BE2C (cell line): ENCODE data around the gene ARX.

Source experiments
- DNase-seq: peaks from one replicate; pipeline ENCODE4 v3.0.0-alpha.2; 2020
- H3K27me3 ChIP-seq: fragments of 250-450 bp; sonication (Bioruptor Pico); 2 replicates; pipeline ENCODE4 v1.5.1; 2020; ENCODE audit warnings: mild to moderate bottlenecking
- H3K36me3 ChIP-seq: fragments of 250-450 bp; sonication (Bioruptor Pico); 2 replicates; pipeline ENCODE4 v1.5.1; 2020; ENCODE audit warnings: mild to moderate bottlenecking
- H3K4me1 ChIP-seq: fragments of 250-450 bp; sonication (Bioruptor Pico); 2 replicates; pipeline ENCODE4 v1.5.1; 2020
- H3K4me3 ChIP-seq: 2 replicates; pipeline ENCODE4 v1.5.1; 2011; ENCODE audit warnings: low read depth, low read length
- H3K9me3 ChIP-seq: fragments of 250-450 bp; sonication (Bioruptor Pico); 2 replicates; pipeline ENCODE4 v1.5.1; 2020
- CTCF ChIP-seq: IDR thresholded peaks from 2 replicates; pipeline ENCODE4 v1.5.1; 2012; ENCODE audit warnings: mild to moderate bottlenecking, low read depth, low read length

The ARX gene

DNA sequence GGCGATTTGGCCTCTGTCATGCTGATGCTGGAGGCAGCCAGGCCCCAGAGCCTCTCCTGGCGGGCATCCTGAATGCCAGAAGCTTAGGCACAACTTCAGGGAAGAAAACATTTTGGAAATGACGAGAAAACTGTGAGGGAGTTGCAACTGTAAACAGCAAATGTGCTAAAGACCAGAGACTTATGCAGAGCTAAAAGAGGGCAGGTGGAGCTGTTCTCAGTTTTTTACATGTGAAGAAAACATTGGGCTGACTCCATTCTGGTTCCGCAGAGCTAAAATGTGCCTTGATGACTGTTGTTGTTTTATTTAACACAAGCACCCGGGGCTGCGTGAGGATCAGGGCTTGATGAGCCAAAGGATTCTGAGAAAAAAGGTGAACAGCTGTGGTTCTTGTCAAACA lies 10.8 kb upstream of the ARX start:
- Histone ChIP-seq H3K36me3 (no peaks in the 10 kb centered on the region), H3K9me3 (no peaks in the 10 kb centered on the region), H3K27me3 (peaks cover 41% of the 10 kb centered on the region), H3K4me3 (no peak overlapping the region), H3K4me1 (no peaks in the 10 kb centered on the region)
- TF ChIP-seq CTCF: no peak
- DNase-seq: no peak

DNA sequence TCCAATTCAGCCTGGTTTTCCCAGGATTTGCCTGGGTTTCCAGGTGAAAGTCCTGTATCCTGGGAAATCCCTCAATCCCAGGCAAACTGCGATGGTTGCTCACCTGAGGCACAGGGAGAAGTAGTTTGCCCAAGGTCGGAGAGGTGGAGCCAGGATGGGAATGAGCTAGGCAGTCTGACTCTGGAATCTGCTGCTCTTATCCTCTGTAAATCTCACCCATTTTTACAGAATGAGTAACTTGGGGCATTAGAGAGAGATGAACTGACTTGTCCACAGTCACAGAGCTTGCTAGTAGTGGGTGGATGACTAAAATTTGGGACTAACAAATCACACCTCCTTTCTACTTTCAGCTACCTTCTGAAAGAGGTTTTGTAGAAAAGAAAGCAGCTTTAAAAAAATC lies 9.8 kb upstream of the ARX start:
- DNase-seq: no peak
- no peak overlapping the region for H3K4me3 ChIP-seq
- H3K27me3 ChIP-seq: peaks cover 51% of the 10 kb centered on the region
- H3K9me3 ChIP-seq: no peaks in the 10 kb centered on the region
- TF ChIP-seq CTCF: no peak
- no peaks in the 10 kb centered on the region for H3K36me3 ChIP-seq
- H3K4me1 ChIP-seq: no peaks in the 10 kb centered on the region

DNA sequence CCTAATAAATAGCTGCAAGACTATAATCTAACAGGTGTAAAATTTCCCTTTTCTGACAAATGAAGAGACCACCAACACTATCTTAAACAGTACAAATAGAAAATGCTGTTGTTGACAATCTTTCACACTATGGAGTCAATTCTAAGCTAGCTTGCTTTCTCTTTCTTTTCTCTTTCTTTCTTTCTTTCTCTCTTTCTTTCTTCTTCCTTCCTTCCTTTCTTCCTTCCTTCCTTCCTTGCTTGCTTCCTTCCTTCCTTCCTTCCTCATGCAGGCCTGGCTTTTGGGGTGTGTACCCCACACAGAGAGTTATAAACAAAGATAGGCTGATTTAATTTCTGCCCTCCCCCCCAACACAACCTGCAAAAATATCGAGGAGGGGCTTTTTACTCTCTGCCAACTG lies 8.1 kb upstream of the ARX start:
- Histone ChIP-seq H3K36me3 (no peaks in the 10 kb centered on the region), H3K27me3 (peaks cover 66% of the 10 kb centered on the region), H3K9me3 (no peaks in the 10 kb centered on the region), H3K4me3 (no peak overlapping the region), H3K4me1 (no peaks in the 10 kb centered on the region)
- no peak for DNase-seq
- TF ChIP-seq CTCF: no peak

DNA sequence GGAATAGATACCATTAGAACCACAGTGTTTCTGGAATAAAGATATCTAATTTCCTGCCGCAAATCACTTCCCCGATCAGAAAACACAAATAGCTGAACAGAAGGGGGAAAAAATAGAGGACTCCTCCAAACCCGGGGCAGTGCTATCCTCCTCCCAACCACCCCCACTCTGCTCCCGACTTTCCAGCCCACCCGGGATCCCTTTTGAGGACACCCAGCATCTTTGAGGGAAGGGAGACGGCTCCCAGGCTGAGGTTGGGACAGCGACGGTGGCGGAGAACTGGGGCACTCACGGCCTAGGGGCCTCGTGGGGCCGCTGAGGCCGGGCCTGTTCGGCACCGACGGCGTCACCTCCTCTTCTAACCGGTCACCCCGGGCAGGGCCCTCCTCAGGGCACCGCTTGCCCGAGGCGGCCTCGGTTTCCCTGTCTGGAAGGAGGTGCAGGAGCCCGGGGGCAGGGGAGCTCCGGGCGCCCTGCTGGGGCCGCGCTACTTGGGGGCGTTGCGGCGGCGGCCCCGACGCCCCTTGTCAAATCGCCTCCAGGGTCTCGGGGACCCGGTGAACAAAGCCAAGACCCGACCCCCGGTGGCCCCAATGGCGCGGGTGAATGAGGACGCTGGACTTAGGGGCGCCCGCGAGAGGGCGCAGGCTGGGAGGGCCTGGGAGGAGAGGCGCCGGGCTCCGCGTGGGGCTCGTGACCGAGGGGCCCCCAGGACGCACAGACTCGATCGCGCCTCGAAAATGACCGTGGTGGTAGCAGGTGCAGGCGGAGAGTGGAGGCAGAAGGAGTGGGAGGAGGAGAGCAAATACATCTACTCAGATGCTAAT lies 6.9 kb upstream of the ARX start:
- peak; percentile 35 for TF ChIP-seq CTCF
- Histone ChIP-seq H3K36me3 (no peaks in the 10 kb centered on the region), H3K27me3 (peaks cover 74% of the 10 kb centered on the region), H3K4me3 (peak overlapping the region; percentile 23), H3K9me3 (no peaks in the 10 kb centered on the region), H3K4me1 (no peaks in the 10 kb centered on the region)
- no peak for DNase-seq

DNA sequence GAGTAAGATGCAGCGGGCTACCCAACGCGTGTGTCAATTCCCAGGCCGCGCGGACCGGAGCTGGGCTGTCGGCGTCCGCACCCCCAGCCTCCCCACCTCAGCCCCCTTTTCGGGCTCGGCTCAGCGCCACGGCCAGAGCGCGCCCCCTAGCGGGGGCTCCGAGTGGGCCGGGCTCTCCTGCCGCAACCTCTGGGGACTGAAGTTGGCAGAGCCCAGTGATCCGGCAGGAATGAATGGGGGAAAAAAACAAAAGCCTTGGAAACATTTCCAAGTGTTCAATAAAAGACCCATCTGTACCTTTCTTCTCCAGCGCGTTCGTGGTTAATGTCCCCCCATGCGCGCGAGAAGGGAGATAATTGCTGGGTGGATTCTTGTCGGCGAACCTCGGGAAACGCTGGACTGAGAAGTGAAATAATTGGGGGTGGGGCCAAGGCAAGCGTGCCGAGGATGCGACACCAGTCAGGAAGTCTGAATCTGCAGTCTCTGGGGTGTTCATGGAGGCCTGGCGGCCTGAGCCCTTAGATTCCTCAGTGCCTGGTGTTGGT lies 5.2 kb upstream of the ARX start:
- Histone ChIP-seq H3K36me3 (no peaks in the 10 kb centered on the region), H3K9me3 (no peaks in the 10 kb centered on the region; the same call in 1 of the 2 replicates), H3K4me1 (no peaks in the 10 kb centered on the region), H3K27me3 (peaks cover 92% of the 10 kb centered on the region), H3K4me3 (peak overlapping the region; percentile 41)
- TF ChIP-seq CTCF: peak; percentile 71
- peak; percentile 56 for DNase-seq

DNA sequence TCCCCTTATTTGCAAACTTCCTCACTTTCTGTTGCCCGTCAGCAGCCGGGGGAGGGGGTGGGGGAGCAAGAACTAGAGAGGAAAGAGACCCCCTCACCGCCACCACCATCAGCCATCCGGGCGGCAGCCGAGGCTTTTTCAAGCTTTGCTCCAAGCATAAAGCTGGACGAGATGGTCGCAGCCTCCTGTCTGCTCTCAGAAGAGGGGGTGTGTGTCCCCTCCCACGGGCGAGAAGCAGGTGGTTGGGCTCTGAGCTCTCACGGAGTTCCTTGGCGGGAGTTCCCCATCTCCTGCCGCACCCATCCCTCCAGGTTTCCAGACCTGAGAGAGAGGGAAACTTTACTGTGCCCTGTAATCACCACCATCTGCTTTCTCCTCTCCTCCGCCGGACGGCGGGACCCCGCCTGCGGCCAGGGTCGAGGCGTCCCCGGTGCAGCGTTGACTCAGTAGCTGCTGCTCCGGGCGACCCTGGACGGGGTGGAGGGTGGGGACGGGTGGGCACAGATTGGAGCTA lies 4.7 kb upstream of the ARX start:
- Histone ChIP-seq H3K27me3 (peaks cover 93% of the 10 kb centered on the region), H3K9me3 (no peaks in the 10 kb centered on the region; the same call in 1 of the 2 replicates), H3K4me1 (no peaks in the 10 kb centered on the region), H3K4me3 (peak overlapping the region; percentile 41), H3K36me3 (no peaks in the 10 kb centered on the region)
- no peak for TF ChIP-seq CTCF
- no peak for DNase-seq
